AG09309 (cell line): ENCODE measurements around the gene PCNX1.
"Not testable (repeated sequence)": the region's sequence is repeated elsewhere in the genome, so short reads cannot be mapped to it uniquely, and the experiment has no call there.

Source experiments
- DNase-seq: peaks from one replicate; pipeline ENCODE4 v3.0.0-alpha.2; 2010; ENCODE audit warnings: low read depth
- H3K4me3 ChIP-seq: 2 replicates; pipeline ENCODE4 v1.5.1; 2011; ENCODE audit warnings: mild to moderate bottlenecking, low read depth, low read length, moderate library complexity; ENCODE audit not compliant: control insufficient read depth
- TF ChIP-seq, protein P1 (sequence below): IDR thresholded peaks from 2 replicates; pipeline ENCODE4 v1.5.1; 2011; ENCODE audit warnings: mild to moderate bottlenecking, low read depth, low read length, inconsistent platforms; ENCODE audit not compliant: insufficient read depth, control insufficient read depth; ENCODE audit errors: missing control alignments

PCNX1 gene

DNA sequence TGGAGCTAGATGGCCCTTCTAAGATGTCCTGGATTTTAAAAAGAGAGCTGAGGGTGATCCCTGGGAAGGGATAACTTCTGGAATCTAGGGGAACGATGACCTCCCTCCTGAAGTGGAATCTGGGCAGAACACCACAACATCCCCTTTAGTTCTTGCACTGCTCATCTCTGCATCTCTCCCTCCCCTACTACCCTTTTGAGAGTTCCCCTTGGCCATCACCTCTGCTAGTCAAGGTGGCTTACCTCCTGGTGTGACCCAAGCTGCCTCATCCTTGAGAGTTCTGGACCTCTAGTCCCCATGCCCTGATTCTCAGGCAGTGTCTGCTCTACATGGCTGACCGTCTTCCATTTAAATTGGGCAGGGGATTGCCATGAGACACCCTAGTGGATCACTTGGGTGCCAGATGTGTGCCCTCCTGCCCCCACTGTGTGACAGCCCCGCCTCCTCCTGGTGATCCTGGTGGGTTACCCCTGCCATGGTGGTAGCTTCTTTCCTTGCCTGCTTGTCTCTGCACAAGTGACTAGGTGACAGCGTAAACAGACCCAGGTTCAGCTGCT, 216.4 kb downstream of the PCNX1 start:
- TF ChIP-seq, protein P1, sequence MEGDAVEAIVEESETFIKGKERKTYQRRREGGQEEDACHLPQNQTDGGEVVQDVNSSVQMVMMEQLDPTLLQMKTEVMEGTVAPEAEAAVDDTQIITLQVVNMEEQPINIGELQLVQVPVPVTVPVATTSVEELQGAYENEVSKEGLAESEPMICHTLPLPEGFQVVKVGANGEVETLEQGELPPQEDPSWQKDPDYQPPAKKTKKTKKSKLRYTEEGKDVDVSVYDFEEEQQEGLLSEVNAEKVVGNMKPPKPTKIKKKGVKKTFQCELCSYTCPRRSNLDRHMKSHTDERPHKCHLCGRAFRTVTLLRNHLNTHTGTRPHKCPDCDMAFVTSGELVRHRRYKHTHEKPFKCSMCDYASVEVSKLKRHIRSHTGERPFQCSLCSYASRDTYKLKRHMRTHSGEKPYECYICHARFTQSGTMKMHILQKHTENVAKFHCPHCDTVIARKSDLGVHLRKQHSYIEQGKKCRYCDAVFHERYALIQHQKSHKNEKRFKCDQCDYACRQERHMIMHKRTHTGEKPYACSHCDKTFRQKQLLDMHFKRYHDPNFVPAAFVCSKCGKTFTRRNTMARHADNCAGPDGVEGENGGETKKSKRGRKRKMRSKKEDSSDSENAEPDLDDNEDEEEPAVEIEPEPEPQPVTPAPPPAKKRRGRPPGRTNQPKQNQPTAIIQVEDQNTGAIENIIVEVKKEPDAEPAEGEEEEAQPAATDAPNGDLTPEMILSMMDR = no peak
- no peak overlapping the region for H3K4me3 ChIP-seq
- no peak for DNase-seq

DNA sequence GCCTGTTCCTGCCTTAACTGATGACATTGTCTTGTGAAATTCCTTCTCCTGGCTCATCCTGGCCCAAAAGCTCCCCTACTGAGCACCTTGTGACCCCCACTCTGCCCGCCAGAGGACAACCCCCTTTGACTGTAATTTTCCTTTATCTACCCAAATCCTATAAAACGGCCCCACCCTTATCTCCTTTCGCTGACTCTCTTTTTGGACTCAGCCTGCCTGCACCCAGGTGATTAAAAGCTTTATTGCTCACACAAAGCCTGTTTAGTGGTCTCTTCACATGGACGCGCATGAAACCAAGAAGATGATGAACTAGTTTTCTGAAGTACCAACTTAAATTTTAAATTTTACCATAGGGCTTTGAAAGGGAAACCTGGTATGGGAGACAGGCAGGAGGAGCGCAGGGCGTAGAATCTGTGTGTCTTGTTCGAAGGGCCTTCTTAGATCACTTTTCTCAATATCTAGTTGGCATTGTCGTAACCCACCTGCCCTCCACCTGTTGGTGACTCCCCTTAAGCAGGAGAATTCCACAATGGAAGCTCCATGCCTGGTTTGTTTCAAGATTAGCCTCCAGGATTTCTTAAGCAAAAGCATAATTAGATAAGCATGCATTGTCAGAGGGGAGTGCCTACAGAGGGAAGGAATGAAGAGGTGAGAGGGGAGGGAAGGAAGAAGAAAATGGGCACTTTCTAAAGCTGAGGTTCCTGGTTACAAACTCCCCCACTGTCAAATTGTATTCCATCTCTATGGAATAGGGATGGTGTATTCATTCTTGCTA, 222.6 kb downstream of the PCNX1 start:
- not testable (repeated sequence) for H3K4me3 ChIP-seq, DNase-seq

DNA sequence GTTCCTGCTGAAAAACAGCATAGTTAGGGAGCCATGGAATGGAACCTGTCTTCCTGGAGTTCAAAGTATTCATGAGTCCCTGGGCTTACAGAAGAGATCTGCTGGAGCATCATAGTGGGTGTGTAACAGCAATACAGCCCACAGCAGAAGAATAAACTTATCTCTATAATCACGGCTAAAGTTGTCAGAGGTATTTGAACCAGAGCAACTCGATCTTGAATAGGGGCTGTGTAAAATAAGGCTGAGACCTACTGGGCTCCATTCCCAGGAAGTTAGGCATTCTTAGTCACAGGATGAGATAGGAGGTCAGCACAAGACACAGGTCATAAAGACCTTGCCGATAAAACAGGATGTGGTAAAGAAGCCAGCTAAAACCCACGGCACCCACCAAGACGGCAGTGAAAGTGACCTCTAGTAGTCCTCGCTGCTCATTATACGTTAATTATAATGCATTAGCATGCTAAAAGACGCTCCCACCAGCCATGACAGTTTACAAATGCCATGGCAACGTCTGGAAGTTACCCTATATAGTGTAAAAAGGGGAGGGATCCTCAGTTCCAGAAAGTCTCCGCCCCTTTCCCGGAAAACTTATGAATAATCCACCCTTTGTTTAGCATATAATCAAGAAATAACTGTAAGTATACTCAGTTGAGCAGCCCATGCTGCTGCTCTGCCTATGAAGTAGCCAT, 223.4 kb downstream of the PCNX1 start:
- no peak overlapping the region; the same call in 1 of the 2 replicates for H3K4me3 ChIP-seq
- TF ChIP-seq, protein P1 = no peak
- no peak for DNase-seq

GRCh38 chr14:71133296-71133695, 226.0 kb downstream of the PCNX1 start:
- H3K4me3 ChIP-seq = no peak overlapping the region
- TF ChIP-seq, protein P1 = no peak
- DNase-seq = no peak

GRCh38 chr14:71135496-71135895, 228.2 kb downstream of the PCNX1 start:
- TF ChIP-seq, protein P1 = no peak
- no peak overlapping the region for H3K4me3 ChIP-seq
- no peak for DNase-seq

DNA sequence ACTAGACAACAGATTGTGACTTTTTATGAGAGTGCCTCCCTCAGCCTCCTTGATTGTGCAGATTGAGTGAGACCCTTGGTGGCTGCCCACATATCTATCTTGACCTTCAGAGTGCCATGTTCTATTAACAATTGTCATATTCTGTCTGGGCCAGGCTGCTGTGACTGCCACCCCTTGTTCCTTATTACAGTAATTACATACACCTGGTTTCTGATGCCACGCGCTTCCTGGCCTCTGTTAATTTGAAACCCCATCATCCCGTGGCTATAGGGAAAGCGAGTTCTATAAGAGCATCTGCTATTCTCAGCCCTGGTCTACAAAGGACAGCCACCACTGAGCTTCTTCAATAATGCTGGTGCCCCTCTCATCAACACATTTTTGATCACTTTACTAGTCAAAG, 228.7 kb downstream of the PCNX1 start:
- TF ChIP-seq, protein P1 = no peak
- no peak for DNase-seq
- H3K4me3 ChIP-seq = no peak overlapping the region
